ENCODE data around the gene MRPS7.
"Not testable (repeated sequence)": the region's sequence is repeated elsewhere in the genome, so short reads cannot be mapped to it uniquely, and the experiment has no call there.

Gene MRPS7

GRCh38 chr17:75252039-75252816, 9.5 kb upstream of the MRPS7 start:
- no peak for DNase-seq (ENCODE audit: low spot score)
- TF ChIP-seq CTCF (IDR thresholded peaks at IDR 0.05): no peak
- Histone ChIP-seq H3K4me3 (no peak overlapping the region), H3K27ac (no peak overlapping the region)

GRCh38 chr17:75255954-75256698, 5.6 kb upstream of the MRPS7 start:
- not testable (repeated sequence) for DNase-seq (ENCODE audit: low spot score); H3K4me3 ChIP-seq
- H3K27ac ChIP-seq: peak overlapping the region in 1 of 2 donors; percentile 45

GRCh38 chr17:75257228-75257627, 4.5 kb upstream of the MRPS7 start:
- not testable (repeated sequence) for H3K27ac ChIP-seq; DNase-seq (ENCODE audit: low spot score); H3K4me3 ChIP-seq

GRCh38 chr17:75260641-75261335, 891 bp upstream of the MRPS7 start:
- no peak for TF ChIP-seq CTCF (IDR thresholded peaks at IDR 0.05)
- peak overlapping the region; percentile 84 to 98 for H3K27ac ChIP-seq
- DNase-seq (ENCODE audit: low spot score): no peak
- H3K4me3 ChIP-seq: peak overlapping the region; percentile 100

- Histone ChIP-seq H3K4me3 (peak overlapping the region; percentile 100), H3K27ac (peak overlapping the region; percentile 84 to 98)
- no peak for TF ChIP-seq CTCF (IDR thresholded peaks at IDR 0.05)
- no peak for DNase-seq (ENCODE audit: low spot score)
Measured at GRCh38 chr17:75262112-75262606, 480 bp downstream of the MRPS7 start.

- no peak for DNase-seq (ENCODE audit: low spot score)
- no peak overlapping the region for H3K4me3 ChIP-seq
- TF ChIP-seq CTCF (IDR thresholded peaks at IDR 0.05): no peak
- no peak overlapping the region for H3K27ac ChIP-seq
Measured at GRCh38 chr17:75263055-75263454, 1.4 kb downstream of the MRPS7 start.

GRCh38 chr17:75265614-75266315, 4.1 kb downstream of the MRPS7 start:
- Histone ChIP-seq H3K27ac (no peak overlapping the region), H3K4me3 (no peak overlapping the region)
- TF ChIP-seq CTCF (IDR thresholded peaks at IDR 0.05): no peak
- no peak for DNase-seq (ENCODE audit: low spot score)
